Mesendoderm (in vitro differentiated cells): ENCODE measurements around the gene TRIM33.
"Not testable (repeated sequence)": the region's sequence is repeated elsewhere in the genome, so short reads cannot be mapped to it uniquely, and the experiment has no call there.

Experiments
- DNase-seq: peaks from one replicate; pipeline ENCODE4 v3.0.0; 2013
- H2AK5ac ChIP-seq: 2 replicates; pipeline ENCODE4 v1.6.1; 2013; ENCODE audit warnings: low read length, inconsistent platforms
- H2BK120ac ChIP-seq: 2 replicates; pipeline ENCODE4 v1.6.1; 2013; ENCODE audit warnings: low read depth, mild to moderate bottlenecking, low read length, moderate library complexity, mixed read lengths
- H2BK15ac ChIP-seq: replicated peaks from 2 replicates; pipeline ENCODE4 v1.6.1; 2013; ENCODE audit warnings: low read depth, mild to moderate bottlenecking, moderate library complexity
- H2BK5ac ChIP-seq: 2 replicates; pipeline ENCODE4 v1.6.1; 2013; ENCODE audit warnings: low read length, inconsistent platforms
- H3K18ac ChIP-seq: 2 replicates; pipeline ENCODE4 v1.6.1; 2013; ENCODE audit warnings: mild to moderate bottlenecking, low read length, mixed read lengths
- H3K23ac ChIP-seq: one replicate; pipeline ENCODE4 v1.6.1; 2013; ENCODE audit warnings: low read length
- H3K27ac ChIP-seq: 2 replicates; pipeline ENCODE4 v1.5.1; 2013; ENCODE audit warnings: low read depth, mild to moderate bottlenecking, inconsistent platforms, low read length, moderate library complexity
- H3K27me3 ChIP-seq: 2 replicates; pipeline ENCODE4 v1.6.1; 2013; ENCODE audit warnings: low read length, control low read depth, mild to moderate bottlenecking, inconsistent platforms; ENCODE audit not compliant: insufficient read depth, poor library complexity
- H3K36me3 ChIP-seq: 2 replicates; pipeline ENCODE4 v1.6.1; 2013; ENCODE audit warnings: low read length, inconsistent platforms; ENCODE audit not compliant: control insufficient read depth, insufficient read depth
- H3K4ac ChIP-seq: one replicate; pipeline ENCODE4 v1.6.1; 2013; ENCODE audit warnings: low read depth, mild to moderate bottlenecking, low read length, moderate library complexity
- H3K4me1 ChIP-seq: 2 replicates; pipeline ENCODE4 v1.6.1; 2013; ENCODE audit warnings: low read depth, low read length, inconsistent platforms; ENCODE audit not compliant: control insufficient read depth
- H3K4me2 ChIP-seq: 2 replicates; pipeline ENCODE4 v1.6.1; 2013; ENCODE audit warnings: low read length
- H3K4me3 ChIP-seq: 2 replicates; pipeline ENCODE4 v1.5.1; 2013; ENCODE audit warnings: mild to moderate bottlenecking, low read length
- H3K56ac ChIP-seq: one replicate; pipeline ENCODE4 v1.6.1; 2013; ENCODE audit warnings: low read length
- H3K79me1 ChIP-seq: 2 replicates; pipeline ENCODE4 v1.6.1; 2013; ENCODE audit warnings: low read length, inconsistent platforms
- H3K79me2 ChIP-seq: 2 replicates; pipeline ENCODE4 v1.6.1; 2013; ENCODE audit warnings: mild to moderate bottlenecking, low read length; ENCODE audit not compliant: control insufficient read depth, insufficient read depth
- H3K9ac ChIP-seq: 2 replicates; pipeline ENCODE4 v1.6.1; 2013; ENCODE audit warnings: low read length, inconsistent platforms
- H4K5ac ChIP-seq: one replicate; pipeline ENCODE4 v1.6.1; 2013; ENCODE audit warnings: low read length
- H4K8ac ChIP-seq: one replicate; pipeline ENCODE4 v1.6.1; 2013; ENCODE audit warnings: low read depth, mild to moderate bottlenecking, control low read depth, low read length, moderate library complexity
- WGBS: extraction: QIAGEN DNeasy Blood & Tissue Kit; methylation state at CpG from one replicate; pipeline ENCODE4 v1.1.7; 2013; ENCODE audit warnings: low lambda C conversion rate, missing lambda C conversion rate; ENCODE audit not compliant: insufficient coverage; ENCODE audit errors: extremely low coverage; 5-methylcytosine and 5-hydroxymethylcytosine counted together

The TRIM33 gene

GRCh38 chr1:114490274-114490693, 20.7 kb downstream of the TRIM33 start:
- no peak for DNase-seq
- H3K79me2 ChIP-seq: peaks cover 52% of the 10 kb centered on the region

GRCh38 chr1:114488739-114489138, 22.3 kb downstream of the TRIM33 start:
- Histone ChIP-seq H3K36me3 (no peaks in the 10 kb centered on the region), H3K56ac (no peak overlapping the region), H3K4me1 (no peaks in the 10 kb centered on the region), H2BK5ac (no peak overlapping the region), H4K8ac (no peak overlapping the region), H3K18ac (no peak overlapping the region), H3K4me3 (no peak overlapping the region), H2BK120ac (no peak overlapping the region), H3K9ac (no peak overlapping the region), H3K27ac (no peak overlapping the region), H4K5ac (no peak overlapping the region), H3K4me2 (no peak overlapping the region), H2BK15ac (no peak overlapping the region), H3K27me3 (no peaks in the 10 kb centered on the region), H3K4ac (no peak overlapping the region), H3K79me1 (peaks cover 6% of the 10 kb centered on the region), H2AK5ac (no peak overlapping the region), H3K23ac (no peak overlapping the region), H3K79me2 (peaks cover 43% of the 10 kb centered on the region)
- no peak for DNase-seq
- WGBS: no CpG with 5 or more reads among the region's 2 CpGs

More at GRCh38 chr1:114490274-114490693, 20.7 kb downstream of the TRIM33 start:
- Histone ChIP-seq H3K27me3 (no peaks in the 10 kb centered on the region), H3K4me1 (no peaks in the 10 kb centered on the region), H3K79me1 (peaks cover 6% of the 10 kb centered on the region), H3K56ac (no peak overlapping the region), H3K4me3 (no peak overlapping the region), H3K9ac (no peak overlapping the region), H2BK120ac (no peak overlapping the region), H3K27ac (no peak overlapping the region), H4K5ac (no peak overlapping the region), H2BK5ac (no peak overlapping the region), H3K23ac (no peak overlapping the region), H3K36me3 (no peaks in the 10 kb centered on the region), H3K18ac (no peak overlapping the region), H2AK5ac (no peak overlapping the region), H3K4ac (no peak overlapping the region), H4K8ac (no peak overlapping the region), H2BK15ac (no peak overlapping the region), H3K4me2 (no peak overlapping the region)
- WGBS: no CpG with 5 or more reads among the region's 1 CpG

DNA sequence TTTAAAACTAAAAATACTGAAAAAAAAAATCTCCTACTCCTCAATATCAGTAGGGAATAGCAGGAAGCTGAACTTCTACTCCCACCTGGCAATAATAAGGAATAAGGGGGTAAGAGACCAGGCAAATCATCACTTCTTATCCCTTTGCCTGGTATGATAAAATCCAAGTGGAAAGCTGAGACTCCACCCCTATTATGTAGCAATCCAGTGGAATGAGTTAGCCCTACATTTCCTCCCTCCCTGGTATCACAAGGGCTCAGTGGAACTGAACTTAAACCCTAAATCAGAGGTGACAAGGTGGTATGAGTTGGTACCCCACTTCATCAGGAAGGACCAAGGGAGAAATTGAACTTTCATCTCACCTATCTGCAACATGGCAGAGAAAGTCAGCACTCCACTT, 25.7 kb downstream of the TRIM33 start:
- Histone ChIP-seq H3K27ac (no peak overlapping the region), H3K4me1 (no peaks in the 10 kb centered on the region), H2BK5ac (no peak overlapping the region), H4K8ac (no peak overlapping the region), H3K4me3 (no peak overlapping the region), H3K36me3 (no peaks in the 10 kb centered on the region), H3K4ac (no peak overlapping the region), H3K79me2 (peaks cover 31% of the 10 kb centered on the region), H3K18ac (no peak overlapping the region), H3K79me1 (peaks cover 7% of the 10 kb centered on the region), H2BK15ac (no peak overlapping the region), H3K23ac (no peak overlapping the region), H3K9ac (no peak overlapping the region), H3K4me2 (no peak overlapping the region), H2AK5ac (no peak overlapping the region), H3K56ac (no peak overlapping the region), H4K5ac (no peak overlapping the region), H2BK120ac (no peak overlapping the region), H3K27me3 (no peaks in the 10 kb centered on the region)
- DNase-seq: no peak

GRCh38 chr1:114482585-114482984, 28.4 kb downstream of the TRIM33 start:
- Histone ChIP-seq H3K9ac (no peak overlapping the region), H2AK5ac (no peak overlapping the region), H3K4me1 (no peaks in the 10 kb centered on the region), H3K36me3 (no peaks in the 10 kb centered on the region), H3K79me2 (peaks cover 29% of the 10 kb centered on the region), H3K56ac (no peak overlapping the region), H3K4me2 (no peak overlapping the region), H2BK120ac (no peak overlapping the region), H3K4me3 (no peak overlapping the region), H3K79me1 (peaks cover 6% of the 10 kb centered on the region), H2BK15ac (no peak overlapping the region), H3K23ac (no peak overlapping the region), H3K27ac (no peak overlapping the region), H3K18ac (no peak overlapping the region), H4K8ac (no peak overlapping the region), H4K5ac (no peak overlapping the region), H3K27me3 (no peaks in the 10 kb centered on the region), H2BK5ac (no peak overlapping the region), H3K4ac (no peak overlapping the region)
- DNase-seq: peak; percentile 64
- no CpG with 5 or more reads among the region's 3 CpGs for WGBS

GRCh38 chr1:114479636-114480035, 31.4 kb downstream of the TRIM33 start:
- H3K27ac ChIP-seq, H3K4ac ChIP-seq, H2BK5ac ChIP-seq, H3K4me1 ChIP-seq, H3K18ac ChIP-seq, H3K36me3 ChIP-seq, H3K9ac ChIP-seq, H4K8ac ChIP-seq, H2BK15ac ChIP-seq, H3K4me3 ChIP-seq, H3K4me2 ChIP-seq, H2BK120ac ChIP-seq, H3K56ac ChIP-seq, H4K5ac ChIP-seq, H3K79me1 ChIP-seq, H3K27me3 ChIP-seq, H2AK5ac ChIP-seq, H3K23ac ChIP-seq, DNase-seq: not testable (repeated sequence)
- H3K79me2 ChIP-seq: peaks cover 26% of the 10 kb centered on the region
- no CpG with 5 or more reads among the region's 17 CpGs for WGBS

DNA sequence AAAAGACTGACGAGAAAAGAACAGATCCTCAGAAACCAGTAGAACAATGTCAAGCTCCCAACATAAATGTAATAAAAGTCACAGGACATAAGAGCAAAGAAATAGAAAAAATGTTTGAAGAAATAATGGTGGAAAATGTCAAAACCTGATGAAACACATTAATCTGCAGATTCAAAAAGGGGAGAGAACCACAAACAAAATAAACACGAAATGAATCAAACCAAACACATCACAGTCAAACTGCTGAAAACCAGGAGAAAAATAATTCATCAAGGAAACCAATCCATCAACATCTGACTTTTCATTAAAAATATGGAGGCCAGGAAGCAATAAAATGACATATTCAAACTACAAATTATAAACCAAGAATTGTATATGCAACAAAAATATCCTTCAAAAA, 31.9 kb downstream of the TRIM33 start:
- no peak overlapping the region for H2BK120ac ChIP-seq
- H4K8ac ChIP-seq: no peak overlapping the region
- no peak overlapping the region for H3K4me3 ChIP-seq
- H3K27me3 ChIP-seq: no peaks in the 10 kb centered on the region
- no peak overlapping the region for H4K5ac ChIP-seq
- H3K56ac ChIP-seq: no peak overlapping the region
- WGBS: no CpG with 5 or more reads among the region's 2 CpGs
- no peak overlapping the region for H2AK5ac ChIP-seq
- no peak overlapping the region for H2BK5ac ChIP-seq
- H3K4me1 ChIP-seq: no peaks in the 10 kb centered on the region
- H3K18ac ChIP-seq: no peak overlapping the region
- no peak overlapping the region for H3K4ac ChIP-seq
- H3K27ac ChIP-seq: no peak overlapping the region
- peaks cover 29% of the 10 kb centered on the region for H3K79me2 ChIP-seq
- peaks cover 6% of the 10 kb centered on the region for H3K79me1 ChIP-seq
- no peak overlapping the region for H3K23ac ChIP-seq
- no peak overlapping the region for H2BK15ac ChIP-seq
- DNase-seq: no peak
- no peak overlapping the region for H3K9ac ChIP-seq
- H3K4me2 ChIP-seq: no peak overlapping the region
- H3K36me3 ChIP-seq: no peaks in the 10 kb centered on the region
